Stimulated activated naive CD8-positive, alpha-beta T cell treated with anti-CD3 and anti-CD28 coated beads, Interleukin-15, Interleukin-2, amounts not matched to agents 100 ng/mL and 50 ng/mL, for 24 hours (primary cell): ENCODE data around the gene RAPGEF5.

ENCODE experiments used
- H3K27ac Mint-ChIP-seq: one replicate; pipeline ENCODE4 v1.8.0; 2021; ENCODE audit warnings: mild to moderate bottlenecking, mixed read lengths
- H3K27me3 Mint-ChIP-seq: one replicate; pipeline ENCODE4 v1.8.0; 2021; ENCODE audit warnings: mixed read lengths
- H3K36me3 Mint-ChIP-seq: one replicate; pipeline ENCODE4 v1.8.0; 2021; ENCODE audit warnings: low read depth, mixed read lengths
- H3K4me1 Mint-ChIP-seq: one replicate; pipeline ENCODE4 v1.8.0; 2021; ENCODE audit warnings: low read depth, mixed read lengths
- H3K4me3 Mint-ChIP-seq: one replicate; pipeline ENCODE4 v1.8.0; 2021; ENCODE audit warnings: mild to moderate bottlenecking, mixed read lengths
- H3K9me3 Mint-ChIP-seq: one replicate; pipeline ENCODE4 v1.8.0; 2021; ENCODE audit warnings: mixed read lengths

The RAPGEF5 gene

DNA sequence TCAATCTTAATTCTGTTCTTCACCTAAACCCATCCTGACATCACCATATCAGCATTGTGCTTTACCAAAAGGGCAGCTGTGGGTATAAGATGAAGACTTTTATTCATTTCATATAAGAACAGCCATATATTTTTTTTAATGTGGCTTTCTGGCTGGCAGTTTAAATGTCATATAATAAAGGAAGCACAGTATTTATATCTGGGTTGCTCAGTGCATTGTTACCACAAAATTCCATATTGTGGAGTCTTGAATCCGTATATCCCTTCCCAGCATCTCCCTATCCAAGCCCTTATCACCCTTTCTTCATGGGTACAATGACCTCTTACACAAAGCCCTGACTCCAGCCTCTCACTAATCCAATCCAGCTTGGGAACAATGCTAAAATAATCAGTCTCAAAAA, 125.8 kb downstream of the RAPGEF5 start:
- Mint-ChIP-seq H3K4me3 (no peak overlapping the region), H3K27ac (no peak overlapping the region), H3K9me3 (no peaks in the 10 kb centered on the region), H3K36me3 (no peaks in the 10 kb centered on the region), H3K4me1 (no peaks in the 10 kb centered on the region), H3K27me3 (no peaks in the 10 kb centered on the region)

- Mint-ChIP-seq H3K4me1 (no peaks in the 10 kb centered on the region), H3K27ac (no peak overlapping the region), H3K9me3 (no peaks in the 10 kb centered on the region), H3K4me3 (no peak overlapping the region), H3K36me3 (no peaks in the 10 kb centered on the region), H3K27me3 (no peaks in the 10 kb centered on the region)
Measured at GRCh38 chr7:22230238-22230637, 126.7 kb downstream of the RAPGEF5 start.

- H3K27ac Mint-ChIP-seq, result no peak overlapping the region
Measured at GRCh38 chr7:22229148-22229547, 127.8 kb downstream of the RAPGEF5 start.

GRCh38 chr7:22223807-22224206, 133.1 kb downstream of the RAPGEF5 start:
- no peaks in the 10 kb centered on the region for H3K4me1 Mint-ChIP-seq
- H3K4me3 Mint-ChIP-seq, result no peak overlapping the region
- no peaks in the 10 kb centered on the region for H3K27me3 Mint-ChIP-seq
- H3K9me3 Mint-ChIP-seq, result peaks cover 4% of the 10 kb centered on the region
- no peaks in the 10 kb centered on the region for H3K36me3 Mint-ChIP-seq
- no peak overlapping the region for H3K27ac Mint-ChIP-seq

More at GRCh38 chr7:22229148-22229547, 127.8 kb downstream of the RAPGEF5 start:
- no peaks in the 10 kb centered on the region for H3K36me3 Mint-ChIP-seq
- H3K9me3 Mint-ChIP-seq, result no peaks in the 10 kb centered on the region
- no peaks in the 10 kb centered on the region for H3K27me3 Mint-ChIP-seq
- no peak overlapping the region for H3K4me3 Mint-ChIP-seq
- no peaks in the 10 kb centered on the region for H3K4me1 Mint-ChIP-seq

GRCh38 chr7:22220941-22221340, 136.0 kb downstream of the RAPGEF5 start:
- Mint-ChIP-seq H3K36me3 (no peaks in the 10 kb centered on the region), H3K27me3 (peaks cover 4% of the 10 kb centered on the region), H3K4me1 (no peaks in the 10 kb centered on the region), H3K4me3 (no peak overlapping the region), H3K27ac (no peak overlapping the region), H3K9me3 (peaks cover 4% of the 10 kb centered on the region)

- H3K4me1 Mint-ChIP-seq, result no peaks in the 10 kb centered on the region
Measured at GRCh38 chr7:22219739-22220493, 137.0 kb downstream of the RAPGEF5 start.

DNA sequence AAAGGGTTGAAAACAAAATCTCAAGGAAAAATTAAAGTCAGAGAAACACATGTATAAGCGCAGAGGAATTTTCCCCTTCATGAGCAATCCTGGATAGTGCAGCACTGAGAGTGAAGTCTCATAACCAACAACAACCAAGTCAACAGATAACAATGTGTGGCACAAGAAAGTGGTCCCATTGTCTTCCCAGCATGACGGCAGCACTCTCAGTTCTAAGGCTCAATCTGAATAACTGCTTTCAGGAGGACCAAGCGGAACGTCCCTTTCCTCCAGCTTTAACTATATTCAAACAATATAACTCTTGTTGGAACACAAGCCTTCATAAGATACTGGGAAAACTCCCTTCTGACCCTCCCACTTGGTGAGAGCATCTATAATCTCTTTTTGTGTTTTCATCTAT, 137.9 kb downstream of the RAPGEF5 start:
- no peak overlapping the region for H3K27ac Mint-ChIP-seq
- H3K4me3 Mint-ChIP-seq, result no peak overlapping the region
- H3K9me3 Mint-ChIP-seq, result peaks cover 4% of the 10 kb centered on the region
- H3K4me1 Mint-ChIP-seq, result no peaks in the 10 kb centered on the region
- peaks cover 10% of the 10 kb centered on the region for H3K27me3 Mint-ChIP-seq
- no peaks in the 10 kb centered on the region for H3K36me3 Mint-ChIP-seq

More at GRCh38 chr7:22219739-22220493, 137.0 kb downstream of the RAPGEF5 start:
- no peak overlapping the region for H3K4me3 Mint-ChIP-seq
- H3K27ac Mint-ChIP-seq, result no peak overlapping the region
- no peaks in the 10 kb centered on the region for H3K36me3 Mint-ChIP-seq
- H3K9me3 Mint-ChIP-seq, result peaks cover 4% of the 10 kb centered on the region
- peaks cover 10% of the 10 kb centered on the region for H3K27me3 Mint-ChIP-seq

DNA sequence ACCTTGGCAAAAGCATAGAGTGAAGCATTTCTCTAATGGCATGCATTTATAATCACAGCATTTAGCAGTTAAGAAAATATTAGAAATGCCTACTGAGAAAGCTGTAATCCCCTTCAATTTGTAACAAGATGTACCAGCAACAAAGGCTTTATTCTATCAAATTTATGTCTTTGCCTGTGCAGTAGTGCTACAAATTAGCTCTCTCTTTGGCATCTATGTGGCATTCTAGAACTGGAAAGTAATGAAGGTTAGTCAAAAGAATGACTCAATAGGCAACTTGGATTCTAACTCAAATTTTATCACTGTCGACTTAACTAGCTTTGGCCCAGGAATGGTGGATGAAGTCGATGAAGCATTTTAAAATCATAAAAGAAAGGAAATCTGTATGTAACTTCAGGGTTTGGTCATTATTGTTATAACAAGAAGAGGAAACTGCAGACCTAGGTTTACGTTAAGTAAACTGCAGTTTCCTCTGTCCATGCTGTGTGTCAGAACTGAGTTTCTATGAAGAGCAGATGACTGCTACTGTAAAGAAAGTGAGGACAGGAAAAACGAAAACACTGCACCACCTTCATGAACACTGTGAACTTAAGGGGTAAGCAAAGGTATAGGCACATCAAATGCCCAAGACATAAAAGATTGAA, 140.0 kb downstream of the RAPGEF5 start:
- Mint-ChIP-seq H3K9me3 (peaks cover 4% of the 10 kb centered on the region), H3K27me3 (peaks cover 10% of the 10 kb centered on the region), H3K36me3 (no peaks in the 10 kb centered on the region), H3K4me1 (no peaks in the 10 kb centered on the region), H3K4me3 (no peak overlapping the region), H3K27ac (no peak overlapping the region)

DNA sequence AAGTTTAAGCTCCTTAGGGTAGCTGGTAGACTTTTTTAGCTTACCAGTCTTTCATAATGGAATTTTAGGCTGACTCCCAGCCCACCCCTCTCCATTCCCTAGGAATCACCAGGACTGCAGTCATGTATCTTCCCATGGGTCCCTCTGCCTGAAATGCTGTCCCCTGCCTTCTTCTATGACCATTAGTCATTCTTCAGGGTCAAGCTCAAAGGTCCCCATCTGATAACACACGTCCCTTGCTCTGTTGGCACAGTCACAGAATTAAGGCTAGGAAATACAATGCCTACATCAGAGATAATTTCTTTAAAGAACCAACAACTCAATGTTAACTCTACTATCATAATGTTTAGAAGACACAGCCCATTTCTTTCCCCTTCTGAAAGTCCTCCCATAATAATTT, 140.6 kb downstream of the RAPGEF5 start:
- no peaks in the 10 kb centered on the region for H3K9me3 Mint-ChIP-seq
- no peak overlapping the region for H3K27ac Mint-ChIP-seq
- peaks cover 10% of the 10 kb centered on the region for H3K27me3 Mint-ChIP-seq
- H3K36me3 Mint-ChIP-seq, result no peaks in the 10 kb centered on the region
- no peaks in the 10 kb centered on the region for H3K4me1 Mint-ChIP-seq
- no peak overlapping the region for H3K4me3 Mint-ChIP-seq

- Mint-ChIP-seq H3K4me3 (no peak overlapping the region), H3K36me3 (no peaks in the 10 kb centered on the region), H3K9me3 (no peaks in the 10 kb centered on the region), H3K27me3 (peaks cover 10% of the 10 kb centered on the region), H3K27ac (no peak overlapping the region), H3K4me1 (peaks cover 7% of the 10 kb centered on the region)
Measured at GRCh38 chr7:22214000-22214399, 143.0 kb downstream of the RAPGEF5 start.

DNA sequence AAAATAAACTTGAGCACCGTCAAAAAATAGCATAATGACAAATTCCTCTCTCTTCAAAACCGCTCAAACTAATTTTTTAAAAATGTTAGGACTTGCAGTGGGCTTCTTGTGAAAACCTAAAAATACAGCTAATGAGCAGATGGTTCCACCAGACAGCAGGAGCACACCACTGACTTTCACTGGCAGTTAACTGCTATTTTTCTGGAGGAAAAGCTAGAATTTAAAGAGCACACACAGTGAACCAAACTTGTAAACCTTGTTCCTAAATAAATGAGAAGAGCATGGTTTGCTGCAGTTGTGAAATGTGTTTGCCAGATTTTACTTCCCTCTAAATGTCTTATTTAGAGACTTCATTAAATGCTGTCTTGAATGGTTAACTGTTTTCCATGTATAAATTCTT, 143.9 kb downstream of the RAPGEF5 start:
- Mint-ChIP-seq H3K4me1 (peaks cover 7% of the 10 kb centered on the region), H3K9me3 (no peaks in the 10 kb centered on the region), H3K27me3 (peaks cover 10% of the 10 kb centered on the region), H3K27ac (no peak overlapping the region), H3K4me3 (no peak overlapping the region), H3K36me3 (no peaks in the 10 kb centered on the region)

DNA sequence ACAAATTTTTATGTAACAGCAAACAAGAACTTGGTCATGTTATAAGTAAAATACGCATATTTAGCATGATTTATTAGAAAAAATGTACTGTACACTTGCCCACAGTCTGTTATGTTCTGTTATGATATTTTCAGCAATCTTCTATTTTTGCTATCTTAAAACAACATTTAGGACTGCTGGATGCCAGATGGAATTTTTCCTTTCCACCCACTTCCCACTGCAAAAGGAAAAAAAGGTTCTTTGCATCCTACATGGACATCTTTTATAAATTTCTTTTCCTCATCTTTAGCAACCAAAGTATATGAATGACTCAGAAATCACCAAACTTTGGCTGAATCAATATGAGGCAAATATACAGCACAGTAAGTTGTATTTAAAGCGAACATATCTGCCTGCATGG, 146.0 kb downstream of the RAPGEF5 start:
- no peaks in the 10 kb centered on the region for H3K9me3 Mint-ChIP-seq
- H3K4me1 Mint-ChIP-seq, result peaks cover 7% of the 10 kb centered on the region
- no peak overlapping the region for H3K4me3 Mint-ChIP-seq
- H3K27ac Mint-ChIP-seq, result no peak overlapping the region
- peaks cover 6% of the 10 kb centered on the region for H3K27me3 Mint-ChIP-seq
- no peaks in the 10 kb centered on the region for H3K36me3 Mint-ChIP-seq

DNA sequence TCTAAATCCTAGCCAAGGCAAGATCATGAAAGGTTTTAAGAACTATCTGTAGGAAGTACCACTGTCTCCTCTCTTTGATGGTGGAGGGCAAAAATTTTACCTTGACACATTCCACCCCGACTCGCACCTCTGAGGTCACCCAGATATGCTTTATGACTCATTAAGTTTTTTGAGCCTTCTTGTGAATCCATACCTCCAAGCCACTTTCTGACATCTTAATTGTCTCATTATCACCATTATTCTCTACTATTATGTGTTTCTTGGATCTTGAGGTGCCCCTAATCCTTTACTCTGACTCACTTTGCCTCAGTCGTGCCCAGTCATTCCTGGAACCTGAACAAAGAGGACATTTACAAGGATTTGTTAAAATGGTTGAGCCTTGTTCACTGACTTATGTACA, 146.6 kb downstream of the RAPGEF5 start:
- Mint-ChIP-seq H3K27ac (no peak overlapping the region), H3K27me3 (peaks cover 3% of the 10 kb centered on the region), H3K9me3 (no peaks in the 10 kb centered on the region), H3K4me1 (peaks cover 7% of the 10 kb centered on the region), H3K36me3 (no peaks in the 10 kb centered on the region), H3K4me3 (no peak overlapping the region)

DNA sequence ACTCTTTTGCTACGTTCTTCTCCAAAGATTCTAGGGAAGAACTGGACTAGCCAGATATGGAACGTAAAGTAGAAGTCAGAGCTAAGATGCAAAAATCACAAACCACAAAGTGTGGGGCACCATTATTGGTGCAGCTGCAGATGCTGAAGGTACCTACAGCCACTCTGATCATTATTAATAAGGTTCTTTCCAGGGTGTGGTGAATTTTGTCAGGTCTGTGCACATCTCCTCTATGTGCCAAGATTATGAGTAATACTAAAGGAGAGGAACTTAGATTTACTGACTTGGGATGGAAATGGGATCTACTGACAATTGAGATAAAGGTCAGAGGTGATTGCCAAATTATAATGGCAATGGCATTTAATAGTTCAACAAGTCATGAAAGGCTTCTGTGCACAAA, 148.2 kb downstream of the RAPGEF5 start:
- peaks cover 7% of the 10 kb centered on the region for H3K4me1 Mint-ChIP-seq
- no peaks in the 10 kb centered on the region for H3K9me3 Mint-ChIP-seq
- H3K27me3 Mint-ChIP-seq, result no peaks in the 10 kb centered on the region
- H3K36me3 Mint-ChIP-seq, result no peaks in the 10 kb centered on the region
- H3K27ac Mint-ChIP-seq, result no peak overlapping the region
- no peak overlapping the region for H3K4me3 Mint-ChIP-seq

DNA sequence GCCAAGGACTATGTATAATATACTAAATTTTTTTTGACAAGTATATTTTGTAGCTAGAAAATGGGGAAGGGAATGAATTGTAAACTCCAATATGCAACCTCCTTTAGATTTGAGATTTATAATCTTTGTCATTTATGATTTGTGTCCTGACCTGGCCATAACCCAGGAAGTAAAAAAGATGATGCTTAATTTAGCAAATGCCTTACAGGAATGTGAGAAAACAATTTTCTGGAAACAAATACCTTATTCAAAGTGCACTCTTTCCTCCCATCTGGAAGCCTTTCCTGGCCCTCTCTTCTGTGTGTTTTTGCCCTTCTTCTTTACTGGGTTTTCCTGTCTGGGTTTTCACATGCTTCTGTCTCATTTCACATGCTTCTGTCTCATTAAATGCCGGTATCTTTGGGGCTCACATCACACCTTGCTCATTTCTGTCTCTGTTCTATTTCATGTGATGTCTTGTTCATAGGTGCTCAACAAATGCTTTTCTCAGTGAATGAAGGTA, 149.2 kb downstream of the RAPGEF5 start:
- no peaks in the 10 kb centered on the region for H3K27me3 Mint-ChIP-seq
- no peaks in the 10 kb centered on the region for H3K9me3 Mint-ChIP-seq
- no peaks in the 10 kb centered on the region for H3K36me3 Mint-ChIP-seq
- no peak overlapping the region for H3K4me3 Mint-ChIP-seq
- no peak overlapping the region for H3K27ac Mint-ChIP-seq
- H3K4me1 Mint-ChIP-seq, result peaks cover 7% of the 10 kb centered on the region
